Endothelial cell of umbilical vein (primary cell): ENCODE results near the gene AJM1. TPM values are rescaled to one million over a fixed set of nuclear protein-coding genes. Genes with fewer than 3 reads are reported as not detected.

Experiments
- BruUV-seq: library from RNA; stranded (reverse); fragments of 400-500 nt; replicated peaks from 2 replicates; lab custom pipeline; 2021; lab: Mats Ljungman, UMichigan
- CTCF ChIA-PET: fragments of 300-600, 350-600 bp; sonication (Branson Sonifier 250); formaldehyde crosslinking; loops from one replicate; lab custom pipeline; 2021; ENCODE audit warnings: antibody characterized with exemption, inconsistent platforms; lab: Charles Lee
- POLR2A ChIA-PET: fragments of 300-600, 350-600 bp; sonication (Branson Sonifier 250); formaldehyde crosslinking; loops from one replicate; lab custom pipeline; 2021; ENCODE audit warnings: antibody characterized with exemption, inconsistent platforms; lab: Charles Lee
- DNase-seq: peaks from one replicate; pipeline ENCODE4 v3.0.0-alpha.2; 2011; ENCODE audit warnings: low read depth, low spot score
- FAIRE-seq: peaks from 2 replicates; lab custom pipeline; 2011; peaks lifted over from hg19 to GRCh38; lab: Jason Lieb, UNC
- H2AFZ ChIP-seq: 2 replicates; pipeline ENCODE4 v1.6.0; 2012; ENCODE audit warnings: low read depth, low read length, control low read depth, inconsistent platforms
- H3K27ac ChIP-seq: 2 replicates; pipeline ENCODE4 v1.5.1; 2011; ENCODE audit warnings: low read depth, mild to moderate bottlenecking, control low read depth, low read length, moderate library complexity; ENCODE audit not compliant: insufficient read depth
- H3K27me3 ChIP-seq, 2 experiments: 2 replicates each; pipeline versions ENCODE4 v1.6.0 to v1.6.1; 2011; ENCODE audit warnings: low read length in 2 of 2, mixed read lengths in 1 of 2; ENCODE audit not compliant: control insufficient read depth in 2 of 2, insufficient read depth in 2 of 2
- H3K36me3 ChIP-seq, 2 experiments: 2 replicates in 1 of 2; 3 replicates in 1 of 2; pipeline ENCODE4 v1.5.1; 2011; ENCODE audit warnings: low read length in 2 of 2, mild to moderate bottlenecking in 1 of 2, moderate library complexity in 1 of 2; ENCODE audit not compliant: control insufficient read depth in 2 of 2, insufficient read depth in 2 of 2; ENCODE audit errors: extremely low read depth in 1 of 2
- H3K4me1 ChIP-seq: 3 replicates; pipeline ENCODE4 v1.5.1; 2011; ENCODE audit warnings: mild to moderate bottlenecking, low read length; ENCODE audit not compliant: control insufficient read depth, insufficient read depth; ENCODE audit errors: extremely low read depth
- H3K4me2 ChIP-seq: 2 replicates; pipeline ENCODE4 v1.6.1; 2011; ENCODE audit warnings: low read length, control low read depth, mixed read lengths; ENCODE audit not compliant: insufficient read depth
- H3K4me3 ChIP-seq, 3 experiments: fragments of 200-600 bp in 1 of 3; sonication (generic), shearing (Covaris generic) in 1 of 3; replicated peaks in 1 of 3; 2 replicates each; pipeline ENCODE4 v1.5.1; 2011 to 2016; ENCODE audit warnings: control low read depth in 3 of 3, low read length in 3 of 3, mild to moderate bottlenecking in 2 of 3, inconsistent platforms in 1 of 3, low read depth in 1 of 3, moderate library complexity in 1 of 3; ENCODE audit not compliant: insufficient read depth in 1 of 3
- H3K79me2 ChIP-seq: 2 replicates; pipeline ENCODE4 v1.6.0; 2012; ENCODE audit warnings: low read length, inconsistent platforms; ENCODE audit not compliant: control insufficient read depth, insufficient read depth
- H3K9ac ChIP-seq: replicated peaks from 2 replicates; pipeline ENCODE3; 2011; ENCODE audit warnings: low read length, control low read depth; ENCODE audit not compliant: insufficient read depth; ENCODE audit errors: extremely low read depth
- H3K9me1 ChIP-seq: replicated peaks from 3 replicates; pipeline ENCODE4 v1.6.0; 2011; ENCODE audit warnings: mild to moderate bottlenecking, low read length; ENCODE audit not compliant: control insufficient read depth, insufficient read depth; ENCODE audit errors: extremely low read depth
- H3K9me3 ChIP-seq: replicated peaks from 2 replicates; pipeline ENCODE4 v1.5.1; 2012; ENCODE audit warnings: low read length, inconsistent platforms; ENCODE audit not compliant: control insufficient read depth, insufficient read depth
- H4K20me1 ChIP-seq: replicated peaks from 2 replicates; pipeline ENCODE3; 2011; ENCODE audit warnings: mild to moderate bottlenecking, low read length; ENCODE audit not compliant: control insufficient read depth, insufficient read depth; ENCODE audit errors: extremely low read depth
- CTCF ChIP-seq, 2 donors: IDR thresholded peaks; 1 replicate in 1 of 2; 2 replicates in 1 of 2; pipeline ENCODE4 v1.5.1; 2011; ENCODE audit warnings: low read length in 2 of 2, mild to moderate bottlenecking in 2 of 2, moderate library complexity in 2 of 2, control low read depth in 1 of 2, inconsistent platforms in 1 of 2, low read depth in 1 of 2; ENCODE audit not compliant: insufficient read depth in 1 of 2; ENCODE audit errors: extremely low read depth in 1 of 2
- EZH2 ChIP-seq: IDR thresholded peaks from 2 replicates; pipeline ENCODE4 v1.6.1; 2012; ENCODE audit warnings: borderline replicate concordance, low read depth, mild to moderate bottlenecking, moderate library complexity, low read length, inconsistent platforms; ENCODE audit not compliant: severe bottlenecking
- FOS ChIP-seq: IDR thresholded peaks from 2 replicates; pipeline ENCODE4 v1.6.1; 2011; ENCODE audit warnings: mild to moderate bottlenecking, low read length, moderate library complexity, borderline replicate concordance; ENCODE audit not compliant: insufficient read depth
- GATA2 ChIP-seq: IDR thresholded peaks from 2 replicates; pipeline ENCODE4 v1.7.0; 2011; ENCODE audit warnings: low read depth, mild to moderate bottlenecking, moderate library complexity, mixed read lengths, low read length; ENCODE audit not compliant: insufficient read length, insufficient read depth
- JUN ChIP-seq: IDR thresholded peaks from 2 replicates; pipeline ENCODE4 v1.6.1; 2011; ENCODE audit warnings: borderline replicate concordance, low read depth; ENCODE audit not compliant: insufficient read length, insufficient read depth
- MAX ChIP-seq: IDR thresholded peaks from 2 replicates; pipeline ENCODE4 v1.6.1; 2011; ENCODE audit not compliant: insufficient read depth, insufficient read length
- MYC ChIP-seq: IDR thresholded peaks from one replicate; pipeline ENCODE4 v1.6.1; 2011; ENCODE audit warnings: mild to moderate bottlenecking, low read depth, low read length
- POLR2A ChIP-seq: IDR thresholded peaks from 2 replicates; pipeline ENCODE4 v1.6.1; 2012; ENCODE audit warnings: low read depth, mild to moderate bottlenecking, control low read depth, low read length
- POLR2AphosphoS5 ChIP-seq: IDR thresholded peaks from 2 replicates; pipeline ENCODE4 v1.6.1; 2012; ENCODE audit warnings: low read depth, mild to moderate bottlenecking, control low read depth, low read length, moderate library complexity; ENCODE audit not compliant: insufficient read depth
- dilution Hi-C: fragments of 300-500 bp; cut with MboI; formaldehyde crosslinking; loops from one replicate; pipeline ENCODE4 v1.15.0; 2019; ENCODE audit warnings: low sequenced_read_pairs; ENCODE audit not compliant: extremely low pct_ligation_motif_present
- intact Hi-C: fragments of 100-400 bp; cut with micrococcal nuclease; formaldehyde crosslinking; loops from one replicate; pipeline ENCODE4 v1.10.0; 2022
- polyA plus RNA-seq, 4 experiments: library from polyadenylated mRNA; depleted of rRNA in 3 of 4; stranded (reverse) in 3 of 4; unstranded in 1 of 4; fragments of >200 nt; gene quantifications; 2 replicates each; pipeline versions ENCODE4 v1.2.1 to v1.2.3, GENCODE V29; 2011 to 2012; ENCODE audit warnings: missing spikeins in 1 of 4
- total RNA-seq: library from RNA; stranded (reverse); gene quantifications from 2 replicates; pipeline ENCODE4 v1.2.3, GENCODE V29; 2021

The AJM1 gene
- total and polyA plus RNA-seq, 2 donors (not counting 3 experiments of a cell fraction or from before 2014, with no cell fraction given) = 0.30 to 1.3 TPM

GRCh38 chr9:136808075-136808805, 34.0 kb upstream of the AJM1 start:
- BruUV-seq = no TSS peak
- DNase-seq = peak; percentile 25
- Histone ChIP-seq H3K27ac (peak overlapping the region; percentile 59), H2AFZ (peak overlapping the region; percentile 71), H3K9ac (peak overlapping the region; percentile 80), H3K4me2 (peak overlapping the region; percentile 70), H3K4me3 (peak overlapping the region; percentile 78 to 98 (median 90)), H3K79me2 (peaks cover 44% of the 10 kb centered on the region), H3K36me3 (peaks cover 3 to 6% of the 10 kb centered on the region in 2 experiments), H3K4me1 (peaks cover 15% of the 10 kb centered on the region), H3K27me3 (no peaks in the 10 kb centered on the region), H3K9me1 (no peaks in the 10 kb centered on the region), H3K9me3 (no peaks in the 10 kb centered on the region), H4K20me1 (no peaks in the 10 kb centered on the region)
- dilution Hi-C loops (loop anchor here (25.0 kb wide), 1 partner anchor 129 kb away; the partner anchor contains the start of genes C8G and FBXW5), intact Hi-C loops (loop anchor here (5.0 kb wide), 1 partner anchor 34 kb away; the partner anchor contains the start of gene AJM1)
- ChIA-PET CTCF (interaction anchor here (0.7 to 3.7 kb wide), 7 partner anchors 12 to 241 kb away, joined by 3 to 13 read pairs (median 5); partner anchors contain the start of genes AJM1 and TMEM141), POLR2A (interaction anchor here (1.0 kb wide), 1 partner anchor 12 kb away, joined by 7 read pairs; no protein-coding TSS in a partner anchor)
- TF ChIP-seq JUN (no peak), MAX (no peak), GATA2 (no peak), EZH2 (no peak)
- FAIRE-seq = no peak

GRCh38 chr9:136808806-136809158, 33.5 kb upstream of the AJM1 start:
- CTCF ChIA-PET = interaction anchor here (0.7 to 3.7 kb wide), 3 partner anchors 11 to 33 kb away, joined by 3 to 13 read pairs (median 7); partner anchors contain the start of gene AJM1
- Histone ChIP-seq H3K4me2 (peak overlapping the region; percentile 70), H3K9ac (peak overlapping the region; percentile 80), H3K9me3 (no peaks in the 10 kb centered on the region), H3K4me3 (peak overlapping the region; percentile 78 to 98 (median 90)), H3K9me1 (no peaks in the 10 kb centered on the region), H2AFZ (no peak overlapping the region), H3K4me1 (peaks cover 15% of the 10 kb centered on the region), H3K36me3 (peaks cover 3 to 6% of the 10 kb centered on the region in 2 experiments), H3K27me3 (no peaks in the 10 kb centered on the region), H4K20me1 (no peaks in the 10 kb centered on the region), H3K79me2 (peaks cover 47% of the 10 kb centered on the region), H3K27ac (no peak overlapping the region)
- POLR2A ChIA-PET = no interaction called here
- FAIRE-seq (peak; percentile 67), DNase-seq (peak; percentile 34)
- intact Hi-C loops = loop anchor here (5.0 kb wide), 1 partner anchor 34 kb away; the partner anchor contains the start of gene AJM1
- no TSS peak for BruUV-seq
- TF ChIP-seq FOS (no peak), CTCF (IDR thresholded peaks at IDR 0.05; ENCODE audit: extremely low read depth in 1 of 2, insufficient read depth in 1 of 2, low read depth in 1 of 2, low read length in 2 of 2) (no peak), POLR2AphosphoS5 (no peak), MYC (no peak), POLR2A (no peak), EZH2 (no peak)
- dilution Hi-C loops = loop anchor here (25.0 kb wide), 1 partner anchor 129 kb away; the partner anchor contains the start of genes C8G and FBXW5
